22Rv1 (cell line): Measurements from ENCODE around the gene WASHC2A.
"Not testable (repeated sequence)": the region's sequence is repeated elsewhere in the genome, so short reads cannot be mapped to it uniquely, and the experiment has no call there.

Experiments used
- H3K27ac ChIP-seq: fragments of 450-650 bp; 2 replicates; pipeline ENCODE4 v1.5.1; 2017
- CTCF ChIP-seq: fragments of 450-650 bp; IDR thresholded peaks from 2 replicates; pipeline ENCODE4 v1.5.1; 2017; ENCODE audit warnings: mild to moderate bottlenecking
- ZFX ChIP-seq: fragments of 450-650 bp; IDR thresholded peaks from 2 replicates; pipeline ENCODE4 v1.6.1; 2017; ENCODE audit warnings: antibody characterized with exemption, borderline replicate concordance

Gene WASHC2A

GRCh38 chr10:50098645-50099044, 30.9 kb downstream of the WASHC2A start:
- not testable (repeated sequence) for H3K27ac ChIP-seq

DNA sequence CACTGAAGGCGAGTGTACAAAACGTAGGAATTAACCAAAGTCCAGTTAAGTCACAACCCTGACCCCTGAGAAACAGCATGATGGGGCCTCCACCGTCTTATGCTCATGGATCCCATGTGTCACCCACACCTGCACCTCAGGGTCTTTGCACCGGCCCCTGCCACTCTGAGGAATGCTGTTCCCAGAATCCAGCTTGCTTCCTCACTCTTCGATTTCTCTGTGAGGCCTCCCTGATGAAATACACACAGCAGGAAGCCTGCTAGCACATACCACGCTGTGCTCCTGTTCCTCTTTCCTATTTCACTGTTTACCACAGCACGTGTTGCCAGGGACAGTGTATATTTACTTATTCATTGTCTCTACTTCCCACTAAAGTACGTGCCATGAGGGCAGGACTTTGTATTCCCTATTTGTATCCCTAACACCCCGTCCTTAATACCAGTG, 33.4 kb downstream of the WASHC2A start:
- not testable (repeated sequence) for H3K27ac ChIP-seq

GRCh38 chr10:50101747-50102146, 34.0 kb downstream of the WASHC2A start:
- not testable (repeated sequence) for H3K27ac ChIP-seq

DNA sequence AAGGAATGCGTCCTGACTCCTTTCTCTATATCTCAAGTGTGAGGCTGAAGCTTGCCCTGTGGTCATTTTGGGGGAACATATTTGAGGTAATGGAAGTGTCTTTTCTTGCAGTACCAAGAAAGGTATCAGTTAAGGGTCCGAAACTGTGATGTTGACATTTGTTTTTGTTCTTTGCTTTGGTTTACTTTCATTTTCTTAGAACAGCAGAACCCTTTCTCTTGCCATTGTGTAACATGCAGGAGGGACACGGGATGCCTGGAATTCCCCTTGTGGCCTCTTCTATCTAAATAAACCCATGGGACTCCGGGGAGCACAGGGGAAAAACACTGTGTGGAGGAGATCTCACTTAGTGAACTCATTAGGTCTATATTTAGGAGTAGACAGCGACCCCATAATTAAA, 34.5 kb downstream of the WASHC2A start:
- H3K27ac ChIP-seq = not testable (repeated sequence)

- H3K27ac ChIP-seq = not testable (repeated sequence)
These were observed 41.4 kb downstream of the WASHC2A start for GRCh38 chr10:50108999-50109698.

DNA sequence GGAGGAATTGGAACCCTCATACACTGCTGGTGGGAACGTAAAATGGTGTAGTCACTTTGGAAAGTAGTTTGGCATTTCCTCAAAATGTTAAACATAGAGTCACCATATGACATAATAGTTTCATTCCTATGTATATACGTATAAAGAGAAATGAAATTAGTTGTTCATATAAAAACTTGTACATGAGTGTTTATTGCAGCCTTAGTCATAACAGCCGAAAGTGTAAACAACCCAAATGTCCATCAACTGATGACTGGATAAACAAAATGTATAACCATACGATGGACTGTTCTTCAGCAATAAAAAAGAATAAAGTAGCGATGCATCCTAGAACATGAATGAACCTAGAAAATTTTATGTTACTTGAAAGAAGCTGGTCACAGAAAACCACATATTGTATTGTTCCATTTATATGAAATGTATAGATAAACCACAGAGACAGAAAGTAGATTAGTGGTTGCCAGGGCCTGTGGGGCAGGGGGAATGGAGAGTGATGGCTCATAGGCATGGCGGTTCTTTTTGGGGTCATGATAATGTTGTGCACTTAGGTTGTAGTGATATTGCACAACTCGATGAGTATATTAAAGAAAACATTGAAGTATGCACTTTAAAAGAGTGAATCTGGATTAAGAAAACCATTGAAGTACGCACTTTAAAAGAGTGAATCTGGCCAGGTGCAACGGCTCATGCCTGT, 44.8 kb downstream of the WASHC2A start:
- not testable (repeated sequence) for H3K27ac ChIP-seq

- not testable (repeated sequence) for H3K27ac ChIP-seq
These were observed 59.0 kb downstream of the WASHC2A start for GRCh38 chr10:50126765-50127164.

DNA sequence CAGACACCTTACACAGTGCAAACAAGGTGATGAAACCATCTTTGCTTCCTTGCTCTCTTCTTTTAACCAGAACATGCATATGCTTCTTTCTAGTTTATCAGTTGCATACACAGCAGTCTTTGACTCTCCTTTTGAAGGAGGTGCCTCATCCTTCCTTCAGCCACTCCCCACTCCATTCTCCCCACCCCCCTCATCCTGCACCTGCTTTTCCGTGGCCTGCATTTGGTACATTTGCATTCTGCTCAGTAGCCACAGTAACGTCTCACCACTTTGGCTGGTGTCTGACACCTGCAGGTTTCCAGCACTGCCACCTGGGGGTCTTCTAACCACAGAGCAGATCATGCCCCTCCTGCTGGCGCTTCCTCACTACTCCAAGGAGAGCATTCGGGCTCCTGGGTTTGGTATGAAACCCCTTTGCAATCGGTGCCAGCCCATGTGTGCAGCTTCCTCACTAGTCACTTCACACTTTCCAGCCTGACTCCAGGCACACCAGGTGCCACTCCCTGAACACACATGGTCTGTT, 60.1 kb downstream of the WASHC2A start:
- H3K27ac ChIP-seq = not testable (repeated sequence)

DNA sequence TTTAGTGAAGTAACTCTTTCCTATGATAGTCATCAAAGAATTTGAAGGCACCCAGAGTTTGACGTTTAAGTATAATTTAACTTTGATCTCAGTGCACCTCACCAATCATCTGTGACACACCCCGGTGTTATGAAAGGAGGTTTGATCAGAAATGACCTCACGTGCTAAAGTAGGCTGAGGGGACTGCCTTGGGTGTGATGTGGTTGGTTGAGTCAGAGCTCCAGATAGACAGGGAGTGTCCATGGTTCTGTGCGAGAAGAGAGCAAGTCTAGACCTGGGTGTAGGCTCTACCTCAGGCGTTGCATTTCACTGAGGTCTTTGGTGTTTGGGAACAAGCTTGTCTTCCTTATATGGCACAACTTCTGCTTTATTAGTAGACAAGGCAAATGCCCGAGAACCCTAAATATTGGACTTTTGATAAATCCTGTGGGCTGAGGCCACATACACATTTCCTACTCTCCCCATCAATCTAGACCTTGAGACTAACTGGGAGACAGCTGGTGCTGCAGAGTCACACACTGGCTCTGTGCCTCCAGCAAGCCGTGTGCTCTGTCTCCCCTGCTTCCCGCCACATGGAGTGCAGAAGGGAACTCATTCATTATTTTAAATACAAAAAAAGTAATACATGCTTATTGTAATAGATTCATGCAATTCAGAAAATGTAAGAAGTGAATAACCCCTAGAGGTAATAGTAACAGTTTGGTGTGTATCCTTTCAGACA, 63.7 kb downstream of the WASHC2A start:
- H3K27ac ChIP-seq = not testable (repeated sequence)

GRCh38 chr10:50132322-50132721, 64.6 kb downstream of the WASHC2A start:
- H3K27ac ChIP-seq = not testable (repeated sequence)

DNA sequence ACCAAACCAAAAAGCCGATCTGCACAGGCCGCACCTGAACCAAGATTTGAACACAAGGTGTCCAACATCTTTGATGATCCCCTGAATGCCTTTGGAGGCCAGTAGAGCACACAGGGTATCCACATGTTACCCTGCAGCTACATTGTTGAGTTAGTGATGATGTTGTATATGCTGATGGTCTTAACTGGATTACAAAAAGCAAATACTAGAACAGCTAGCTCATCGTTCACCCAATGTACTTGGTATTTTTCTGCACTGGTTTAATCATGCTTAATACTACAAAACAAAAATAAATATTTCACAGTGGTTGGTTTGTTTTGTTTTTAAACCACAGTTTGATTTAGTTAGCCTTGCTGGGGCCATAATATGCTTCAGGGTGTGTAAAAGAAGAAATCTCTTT, 65.1 kb downstream of the WASHC2A start:
- not testable (repeated sequence) for H3K27ac ChIP-seq

DNA sequence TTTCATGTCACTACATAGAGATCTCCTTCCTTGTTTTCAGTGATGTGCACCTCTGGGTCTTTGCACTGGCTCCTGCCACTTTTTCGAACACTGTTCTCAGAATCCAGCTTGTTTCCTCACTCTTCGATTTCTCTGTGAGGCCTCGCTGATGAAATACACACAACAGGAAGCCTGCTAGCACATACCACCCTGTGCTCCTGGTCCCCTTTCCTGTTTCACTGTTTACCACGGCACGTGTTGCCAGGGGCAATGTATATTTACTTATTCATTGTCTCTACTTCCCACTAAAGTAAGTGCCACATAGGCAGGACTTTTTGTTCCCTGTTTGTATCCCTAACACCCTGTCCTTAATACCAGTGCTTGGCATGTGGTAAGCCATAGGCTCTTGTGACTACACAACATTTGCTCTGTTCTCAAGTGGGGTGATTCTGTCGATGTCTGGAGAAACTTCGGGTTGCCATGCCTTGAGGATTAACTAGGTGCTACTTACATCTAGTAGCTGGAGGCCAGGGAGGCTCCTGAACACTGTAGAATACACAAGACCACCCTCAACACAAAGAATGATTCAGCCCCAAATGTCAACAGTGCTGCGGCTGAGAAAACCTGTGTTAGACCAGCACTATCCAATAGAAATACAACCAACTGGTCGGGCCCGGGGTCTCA, 75.9 kb downstream of the WASHC2A start:
- not testable (repeated sequence) for H3K27ac ChIP-seq

- not testable (repeated sequence) for H3K27ac ChIP-seq
These were observed 77.8 kb downstream of the WASHC2A start for GRCh38 chr10:50145575-50145974.

- no peak for TF ChIP-seq ZFX
- TF ChIP-seq CTCF = peak; percentile 15
- H3K27ac ChIP-seq = no peak overlapping the region
These were observed 85.1 kb downstream of the WASHC2A start for GRCh38 chr10:50152792-50153272.

- H3K27ac ChIP-seq = not testable (repeated sequence)
These were observed 90.1 kb downstream of the WASHC2A start for GRCh38 chr10:50157868-50158267.

GRCh38 chr10:50159856-50160255, 92.1 kb downstream of the WASHC2A start:
- H3K27ac ChIP-seq = not testable (repeated sequence)

GRCh38 chr10:50165038-50165437, 97.3 kb downstream of the WASHC2A start:
- not testable (repeated sequence) for H3K27ac ChIP-seq

GRCh38 chr10:50167833-50168232, 100.1 kb downstream of the WASHC2A start:
- not testable (repeated sequence) for H3K27ac ChIP-seq

DNA sequence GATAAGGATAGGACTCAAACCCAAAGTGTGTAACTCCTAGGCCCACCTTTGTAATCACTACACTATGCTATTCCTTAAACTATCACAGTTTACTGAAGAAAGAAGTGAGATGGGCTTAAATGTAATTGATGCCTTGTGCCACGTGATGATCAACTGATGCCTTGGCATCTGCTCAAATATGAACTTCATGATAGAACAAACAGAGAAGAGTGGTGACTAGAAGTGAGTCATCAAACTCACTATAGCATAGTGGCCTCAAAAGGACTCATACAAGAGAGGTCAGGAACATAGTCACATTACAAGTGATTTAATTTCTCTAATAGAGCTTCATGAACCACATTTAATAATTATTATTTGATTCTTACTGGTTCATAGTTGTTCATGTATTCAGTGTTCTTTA, 101.8 kb downstream of the WASHC2A start:
- H3K27ac ChIP-seq = not testable (repeated sequence)
